Activated T-helper 17 cell treated with anti-CD3 and anti-CD28 coated beads, Interleukin-2, amount 50 U/mL, for 72 hours (primary cell): ENCODE data around the gene NXF3. TPM values are rescaled to one million over a fixed set of nuclear protein-coding genes. Genes with fewer than 3 reads are reported as not detected.
"Not testable (repeated sequence)": the region's sequence is repeated elsewhere in the genome, so short reads cannot be mapped to it uniquely, and the experiment has no call there.

Experiments
- ATAC-seq: fragments of 150-1000 bp; cut with Tn5 transposase; replicated peaks from 2 replicates; pipeline ENCODE4 v1.10.0; 2021; ENCODE audit warnings: mild to moderate bottlenecking, moderate library complexity
- H3K27ac Mint-ChIP-seq: one replicate; pipeline ENCODE4 v1.8.0; 2022; ENCODE audit warnings: mixed read lengths
- H3K27me3 Mint-ChIP-seq: one replicate; pipeline ENCODE4 v1.8.0; 2022; ENCODE audit warnings: mixed read lengths
- H3K36me3 Mint-ChIP-seq: one replicate; pipeline ENCODE4 v1.8.0; 2022; ENCODE audit warnings: low read depth, mild to moderate bottlenecking, mixed read lengths
- H3K4me1 Mint-ChIP-seq: one replicate; pipeline ENCODE4 v1.8.0; 2022; ENCODE audit warnings: mixed read lengths
- H3K4me3 Mint-ChIP-seq: one replicate; pipeline ENCODE4 v1.8.0; 2022; ENCODE audit warnings: mild to moderate bottlenecking, mixed read lengths
- H3K9me3 Mint-ChIP-seq: one replicate; pipeline ENCODE4 v1.8.0; 2022; ENCODE audit warnings: mixed read lengths
- total RNA-seq, 2 donors: library from RNA; stranded (reverse); gene quantifications; one replicate each; pipeline ENCODE4 v1.2.3, GENCODE V29; 2022

The NXF3 gene
- total RNA-seq, 2 donors from 2014 or later, result not detected

DNA sequence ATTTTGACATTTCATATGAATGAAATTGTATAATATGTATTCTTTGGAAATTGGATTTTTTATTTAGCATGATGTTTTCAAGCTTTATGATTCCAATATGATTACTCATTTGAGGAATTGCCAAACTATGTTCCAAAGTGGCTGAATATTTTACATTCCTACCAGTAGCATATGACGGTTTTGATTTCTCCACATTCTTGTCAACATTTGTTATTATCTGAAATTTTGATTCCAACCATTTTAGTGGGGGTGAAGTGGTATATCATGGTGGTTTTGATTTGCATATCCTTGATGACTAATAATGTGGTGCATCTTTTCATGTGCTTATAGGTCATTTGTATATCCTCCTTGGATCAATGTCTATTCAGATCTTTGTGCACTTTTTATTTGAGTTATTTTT, 26.3 kb downstream of the NXF3 start:
- no peaks in the 10 kb centered on the region for H3K9me3 Mint-ChIP-seq

DNA sequence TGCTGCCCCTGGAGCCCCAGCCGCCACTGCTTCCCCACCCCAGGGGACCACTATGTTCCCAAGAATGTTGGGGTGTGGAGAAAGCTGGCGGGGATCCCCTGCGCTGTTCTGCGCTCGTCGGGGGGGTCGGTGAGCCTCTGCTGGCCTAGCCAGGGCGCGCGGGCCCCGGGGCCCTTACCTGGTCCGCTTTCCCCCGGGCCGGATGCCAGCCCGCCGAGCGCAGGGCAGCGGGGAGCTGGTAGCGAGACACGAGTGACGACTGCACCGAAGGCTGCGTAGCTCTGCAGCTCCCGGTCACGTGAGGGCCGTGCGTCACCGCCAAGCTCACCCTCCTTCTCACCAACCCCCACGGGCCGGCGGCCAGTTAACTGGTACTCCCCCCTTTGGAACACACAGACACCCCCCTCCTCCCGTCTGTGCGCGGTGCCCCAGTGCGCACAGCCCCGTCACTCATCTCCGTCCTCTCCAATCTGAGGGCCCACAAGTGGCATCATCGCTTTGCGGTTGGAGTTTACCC, 29.0 kb downstream of the NXF3 start, which contains the start of gene BEX1:
Gene BEX1, minus strand, starts transcription at position 254 of the 517 bp plus-strand sequence. CDS start 897 bp downstream, outside the sequence.
- peak; percentile 35 for ATAC-seq
- no peaks in the 10 kb centered on the region for H3K4me1 Mint-ChIP-seq

More for the DNA sequence above, 26.3 kb downstream of the NXF3 start:
- no peaks in the 10 kb centered on the region for H3K36me3 Mint-ChIP-seq
- H3K27me3 Mint-ChIP-seq, result peaks cover 21% of the 10 kb centered on the region
- H3K27ac Mint-ChIP-seq, result no peak overlapping the region
- H3K4me3 Mint-ChIP-seq, result no peak overlapping the region
- ATAC-seq, result no peak
- no peaks in the 10 kb centered on the region for H3K4me1 Mint-ChIP-seq

DNA sequence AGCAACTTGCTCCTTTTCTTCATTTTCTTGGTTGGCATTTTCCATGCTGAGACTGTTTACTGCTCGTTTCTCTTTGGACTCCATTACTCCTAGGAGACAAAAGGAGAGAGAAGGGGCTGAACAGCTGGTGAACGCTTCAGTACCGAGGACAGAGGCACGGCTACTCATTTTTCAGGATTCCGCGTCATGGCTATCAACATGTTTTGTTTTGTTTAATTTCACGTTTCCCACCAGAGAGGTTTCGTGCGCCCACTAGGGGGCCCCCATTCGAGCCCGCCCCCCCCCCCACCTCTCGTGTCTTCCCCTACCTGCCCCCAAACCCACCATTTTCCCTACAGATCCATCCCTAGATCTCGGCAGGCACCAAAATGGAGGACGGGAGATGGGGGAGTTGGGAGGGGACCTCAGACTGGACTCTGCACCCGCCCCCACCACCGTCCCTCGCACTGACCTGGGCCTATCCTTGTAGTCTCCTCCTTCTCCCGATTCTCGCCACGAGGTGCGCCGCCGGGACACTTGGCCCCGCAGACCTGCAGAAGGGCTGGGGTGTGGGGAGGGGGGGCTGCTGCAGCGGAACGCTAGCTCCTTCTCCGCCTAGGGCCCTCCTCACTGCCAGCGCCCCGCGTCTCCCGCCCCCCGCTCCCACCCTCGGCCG, 29.6 kb downstream of the NXF3 start:
- Mint-ChIP-seq H3K36me3 (no peaks in the 10 kb centered on the region), H3K9me3 (no peaks in the 10 kb centered on the region), H3K4me3 (no peak overlapping the region), H3K4me1 (no peaks in the 10 kb centered on the region), H3K27me3 (peaks cover 17% of the 10 kb centered on the region), H3K27ac (no peak overlapping the region)
- no peak for ATAC-seq

More for the DNA sequence above, 29.0 kb downstream of the NXF3 start, which contains the start of gene BEX1:
- Mint-ChIP-seq H3K9me3 (no peaks in the 10 kb centered on the region), H3K4me3 (peak within 1 kb of the TSS; percentile 15), H3K36me3 (no peaks in the 10 kb centered on the region), H3K27me3 (peaks cover 17% of the 10 kb centered on the region), H3K27ac (no peak within 1 kb of the TSS)

DNA sequence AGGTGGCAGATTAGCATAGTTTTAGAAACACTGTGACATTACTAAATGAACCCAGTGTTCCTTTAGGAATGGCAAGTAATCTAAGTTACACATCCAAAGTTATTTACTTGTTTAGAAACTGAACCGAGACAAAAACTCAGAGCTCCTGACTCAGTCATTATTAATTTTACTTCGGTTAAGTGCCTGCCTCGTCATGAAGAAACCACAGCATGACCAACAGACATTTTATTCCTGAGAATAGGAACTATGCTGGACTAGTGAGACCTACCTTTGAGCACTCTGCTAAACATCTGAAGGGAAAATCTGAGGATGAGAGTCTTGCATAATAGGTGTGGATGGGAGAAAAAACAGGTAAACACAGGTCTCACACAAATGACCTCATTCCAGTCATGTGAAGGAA, 31.5 kb downstream of the NXF3 start:
- H3K36me3 Mint-ChIP-seq, result no peaks in the 10 kb centered on the region
- no peaks in the 10 kb centered on the region for H3K9me3 Mint-ChIP-seq
- no peaks in the 10 kb centered on the region for H3K4me1 Mint-ChIP-seq
- no peak for ATAC-seq
- H3K4me3 Mint-ChIP-seq, result no peak overlapping the region
- H3K27me3 Mint-ChIP-seq, result peaks cover 22% of the 10 kb centered on the region
- H3K27ac Mint-ChIP-seq, result no peak overlapping the region

DNA sequence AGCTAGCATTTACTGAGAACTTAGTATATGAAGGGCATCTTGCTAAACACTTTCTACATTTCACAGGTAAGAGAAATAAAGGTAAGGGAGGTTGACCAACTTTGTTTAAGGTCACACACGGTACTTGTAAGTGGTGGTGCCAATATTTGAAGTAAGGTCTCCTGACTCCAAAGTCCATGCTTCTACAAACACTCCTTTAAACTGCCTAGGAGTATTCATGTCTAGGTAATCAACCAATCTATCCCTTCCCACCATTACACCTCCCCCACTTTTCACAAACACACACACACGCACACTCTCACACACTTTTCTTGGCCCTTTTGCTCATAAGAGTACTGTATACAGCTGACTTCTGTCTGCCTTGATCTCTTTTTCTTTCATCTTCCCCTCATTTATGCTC, 36.0 kb downstream of the NXF3 start:
- H3K27ac Mint-ChIP-seq, result no peak overlapping the region
- no peak for ATAC-seq
- no peak overlapping the region for H3K4me3 Mint-ChIP-seq
- no peaks in the 10 kb centered on the region for H3K36me3 Mint-ChIP-seq
- no peaks in the 10 kb centered on the region for H3K9me3 Mint-ChIP-seq
- peaks cover 16% of the 10 kb centered on the region for H3K27me3 Mint-ChIP-seq
- H3K4me1 Mint-ChIP-seq, result no peaks in the 10 kb centered on the region

DNA sequence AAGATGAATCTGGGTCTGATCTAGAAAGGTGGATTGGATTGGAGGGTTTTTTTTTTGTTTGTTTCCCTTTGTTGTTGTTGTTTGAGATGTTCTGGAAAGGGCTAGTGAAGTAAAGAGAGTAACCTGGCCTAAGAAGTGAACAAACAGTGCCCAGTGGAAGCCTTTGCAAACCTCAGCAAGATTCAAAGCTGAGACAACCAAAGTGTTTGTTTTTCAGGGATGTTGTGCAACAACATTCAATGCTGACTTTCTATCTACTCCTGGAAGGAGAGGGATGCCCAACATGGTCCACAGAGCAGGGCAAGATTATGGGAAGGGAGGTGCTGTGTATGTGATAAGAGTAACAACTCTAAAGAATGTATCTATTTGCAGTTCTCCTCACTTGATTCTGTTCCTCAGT, 40.3 kb downstream of the NXF3 start:
- ATAC-seq, result no peak
- Mint-ChIP-seq H3K4me3 (no peak overlapping the region), H3K27me3 (peaks cover 18% of the 10 kb centered on the region), H3K27ac (no peak overlapping the region), H3K36me3 (no peaks in the 10 kb centered on the region), H3K4me1 (no peaks in the 10 kb centered on the region), H3K9me3 (no peaks in the 10 kb centered on the region)

DNA sequence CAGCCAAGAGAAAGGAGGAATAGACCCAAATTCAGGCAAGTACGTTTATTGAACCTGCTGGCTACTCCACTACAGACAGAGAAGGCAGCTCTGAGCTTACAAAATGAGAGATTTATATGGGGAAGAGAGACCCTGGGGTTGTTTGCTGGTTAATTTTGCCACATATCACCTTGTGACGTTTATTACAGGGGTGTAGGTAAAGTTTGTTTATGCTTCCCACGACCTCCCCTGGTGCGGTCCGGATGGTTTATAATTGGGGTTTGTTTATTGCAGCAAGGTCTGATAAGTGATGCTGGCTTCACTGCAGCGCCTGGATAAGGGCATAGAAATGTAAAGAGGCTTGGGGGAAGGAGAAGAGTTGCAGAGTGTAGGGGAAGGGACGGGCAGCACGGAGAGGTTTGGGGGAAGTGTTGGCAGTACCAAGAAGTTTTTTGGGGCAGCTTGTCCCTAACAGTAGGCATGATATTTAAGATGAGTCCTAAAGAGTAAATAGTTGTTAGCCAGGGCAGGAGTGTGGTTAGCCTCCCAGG, 41.6 kb downstream of the NXF3 start:
- H3K27ac Mint-ChIP-seq, result no peak overlapping the region
- no peaks in the 10 kb centered on the region for H3K36me3 Mint-ChIP-seq
- H3K4me3 Mint-ChIP-seq, result no peak overlapping the region
- ATAC-seq, result no peak
- H3K9me3 Mint-ChIP-seq, result no peaks in the 10 kb centered on the region
- peaks cover 16% of the 10 kb centered on the region for H3K27me3 Mint-ChIP-seq
- no peaks in the 10 kb centered on the region for H3K4me1 Mint-ChIP-seq

DNA sequence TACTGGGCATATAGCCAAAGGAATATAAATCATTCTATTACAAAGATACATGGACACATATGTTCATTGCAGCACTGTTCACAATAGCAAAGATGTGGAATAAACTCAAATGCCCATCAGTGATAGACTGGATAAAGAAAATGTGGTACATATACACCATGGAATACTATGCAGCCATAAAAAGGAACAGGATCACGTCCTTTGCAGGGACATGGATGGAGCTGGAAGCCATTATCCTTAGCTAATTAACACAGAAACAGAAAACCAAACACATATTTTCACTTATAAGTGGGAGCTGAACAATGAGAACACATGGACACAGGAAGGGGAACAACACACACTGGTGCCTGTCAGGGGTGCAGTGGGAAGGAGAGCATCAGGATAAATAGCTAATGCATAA, 59.6 kb downstream of the NXF3 start:
- not testable (repeated sequence) for H3K36me3 Mint-ChIP-seq, H3K4me3 Mint-ChIP-seq, H3K27me3 Mint-ChIP-seq, H3K9me3 Mint-ChIP-seq, ATAC-seq, H3K27ac Mint-ChIP-seq, H3K4me1 Mint-ChIP-seq

Other genes with a start within 250 kb of the NXF3 start
- gene RAB40AL, start 155.9 kb downstream of the NXF3 start, total RNA-seq, result under 1 TPM; 0.61 to 0.64 TPM
- gene BEX1, start 29.0 kb downstream of the NXF3 start, total RNA-seq, result 1 to 10 TPM in 1 of 2 donors, not detected in 1; 1.1 TPM
- gene BEX4, start 122.0 kb upstream of the NXF3 start, total RNA-seq, result 1 to 10 TPM; 5.0 to 7.3 TPM
- 10 to 100 TPM; 22.8 to 25.6 TPM for gene TCEAL8, start 162.0 kb upstream of the NXF3 start, total RNA-seq
- not detected for gene TCEAL5, start 183.6 kb upstream of the NXF3 start, total RNA-seq
- 1 to 10 TPM; 4.8 to 7.4 TPM for gene BEX2, start 217.8 kb upstream of the NXF3 start, total RNA-seq
- gene TCEAL7, start 237.1 kb upstream of the NXF3 start, total RNA-seq, result not detected